Breast epithelium (tissue), 4 donors: Measurements from ENCODE around the gene ARFGAP1. TPM values are rescaled to one million over a fixed set of nuclear protein-coding genes. Genes with fewer than 3 reads are reported as not detected.

ENCODE experiments used
- DNase-seq, 2 donors: peaks; one replicate each; pipeline ENCODE4 v3.0.0-alpha.2; 2019; ENCODE audit warnings: low spot score in 2 of 2
- H3K27ac ChIP-seq, 2 donors: fragments of 200-600 bp; sonication (generic) in 1 of 2; one replicate each; pipeline ENCODE4 v1.5.1; 2016 to 2019; ENCODE audit warnings: mild to moderate bottlenecking in 1 of 2
- H3K27me3 ChIP-seq, 2 donors: fragments of 200-600 bp; sonication (generic) in 1 of 2; one replicate each; pipeline versions ENCODE4 v1.5.1 to v1.6.0; 2017 to 2019; ENCODE audit warnings: control low read depth in 1 of 2, mild to moderate bottlenecking in 1 of 2
- H3K36me3 ChIP-seq: fragments of 200-600 bp; one replicate; pipeline ENCODE4 v1.5.1; 2019
- H3K4me1 ChIP-seq, 2 donors: fragments of 200-600 bp; sonication (generic); one replicate each; pipeline ENCODE4 v1.5.1; 2016 to 2019; ENCODE audit warnings: control low read depth in 1 of 2
- H3K4me3 ChIP-seq, 3 donors: fragments of 200-600 bp; sonication (generic); 1 replicate in 2 of 3; 2 replicates in 1 of 3; pipeline ENCODE4 v1.5.1; 2016 to 2019; ENCODE audit warnings: mild to moderate bottlenecking in 3 of 3, moderate library complexity in 2 of 3
- H3K9me3 ChIP-seq, 2 donors: fragments of 200-600 bp; sonication (generic) in 1 of 2; one replicate each; pipeline ENCODE4 v1.5.1; 2016 to 2019; ENCODE audit warnings: control low read depth in 1 of 2
- CTCF ChIP-seq, 3 donors: fragments of 450-650 bp; IDR thresholded peaks; one replicate each; pipeline ENCODE4 v1.5.1; 2016 to 2017; ENCODE audit warnings: antibody characterized with exemption in 3 of 3, mild to moderate bottlenecking in 3 of 3, moderate library complexity in 3 of 3
- POLR2A ChIP-seq: fragments of 450-650 bp; IDR thresholded peaks from one replicate; pipeline ENCODE4 v1.6.1; 2016; ENCODE audit warnings: antibody characterized with exemption, mild to moderate bottlenecking, moderate library complexity
- POLR2AphosphoS5 ChIP-seq, 3 donors: sonication (generic); formaldehyde crosslinking; IDR thresholded peaks; one replicate each; pipeline ENCODE4 v1.6.1; 2017; ENCODE audit warnings: antibody characterized with exemption in 3 of 3
- intact Hi-C: fragments of 100-400 bp; cut with DNase I; formaldehyde crosslinking; loops from one replicate; pipeline ENCODE4 v1.15.1; 2023; ENCODE audit warnings: low total_unique reads
- total RNA-seq, 3 donors: library from RNA; depleted of rRNA; stranded (reverse); fragments of >200 nt; gene quantifications; one replicate each; pipeline ENCODE4 v1.1.0, GENCODE V29; 2016

Gene ARFGAP1
- total RNA-seq, 3 donors from 2014 or later: 24.3 to 44.6 (median 38.2) TPM

- no peak overlapping the region for H3K4me3 ChIP-seq
- H3K27me3 ChIP-seq: no peaks in the 10 kb centered on the region
- H3K9me3 ChIP-seq: no peaks in the 10 kb centered on the region
- intact Hi-C loops: no loop called here
- H3K4me1 ChIP-seq: no peaks in the 10 kb centered on the region
- H3K36me3 ChIP-seq: no peaks in the 10 kb centered on the region
- no peak for DNase-seq
- TF ChIP-seq CTCF (IDR thresholded peaks at IDR 0.05): no peak
- no peak for TF ChIP-seq POLR2A
- TF ChIP-seq POLR2AphosphoS5 (IDR thresholded peaks at IDR 0.05): no peak
- H3K27ac ChIP-seq: peak overlapping the region in 1 of 2 donors; percentile 12
These were observed 11.4 kb downstream of the ARFGAP1 start for GRCh38 chr20:63284083-63284440.

GRCh38 chr20:63284544-63284949, 11.9 kb downstream of the ARFGAP1 start:
- no peak for TF ChIP-seq CTCF (IDR thresholded peaks at IDR 0.05)
- TF ChIP-seq POLR2A: no peak
- TF ChIP-seq POLR2AphosphoS5 (IDR thresholded peaks at IDR 0.05): no peak
- no peaks in the 10 kb centered on the region for H3K27me3 ChIP-seq
- H3K4me1 ChIP-seq: no peaks in the 10 kb centered on the region
- H3K36me3 ChIP-seq: no peaks in the 10 kb centered on the region
- H3K27ac ChIP-seq: peak overlapping the region in 1 of 2 donors; percentile 43
- no peak for DNase-seq
- intact Hi-C loops: no loop called here
- no peaks in the 10 kb centered on the region for H3K9me3 ChIP-seq
- no peak overlapping the region for H3K4me3 ChIP-seq

GRCh38 chr20:63284981-63285524, 12.4 kb downstream of the ARFGAP1 start:
- TF ChIP-seq POLR2AphosphoS5 (IDR thresholded peaks at IDR 0.05): no peak
- Histone ChIP-seq H3K27ac (peak overlapping the region in 1 of 2 donors; percentile 43), H3K4me3 (no peak overlapping the region), H3K4me1 (no peaks in the 10 kb centered on the region), H3K27me3 (no peaks in the 10 kb centered on the region), H3K36me3 (no peaks in the 10 kb centered on the region), H3K9me3 (no peaks in the 10 kb centered on the region)
- intact Hi-C loops: no loop called here
- DNase-seq: no peak

GRCh38 chr20:63285636-63286615, 13.3 kb downstream of the ARFGAP1 start:
- Histone ChIP-seq H3K4me1 (no peaks in the 10 kb centered on the region), H3K36me3 (no peaks in the 10 kb centered on the region), H3K9me3 (no peaks in the 10 kb centered on the region), H3K27ac (peak overlapping the region in 1 of 2 donors; percentile 43), H3K27me3 (no peaks in the 10 kb centered on the region), H3K4me3 (no peak overlapping the region)
- TF ChIP-seq POLR2A (no peak), POLR2AphosphoS5 (IDR thresholded peaks at IDR 0.05) (no peak), CTCF (IDR thresholded peaks at IDR 0.05) (no peak)
- intact Hi-C loops: no loop called here
- DNase-seq: no peak

- Histone ChIP-seq H3K4me3 (no peak overlapping the region), H3K27me3 (no peaks in the 10 kb centered on the region), H3K27ac (no peak overlapping the region), H3K9me3 (no peaks in the 10 kb centered on the region), H3K4me1 (no peaks in the 10 kb centered on the region), H3K36me3 (no peaks in the 10 kb centered on the region)
- intact Hi-C loops: no loop called here
- no peak for TF ChIP-seq POLR2AphosphoS5 (IDR thresholded peaks at IDR 0.05)
- no peak for TF ChIP-seq CTCF (IDR thresholded peaks at IDR 0.05)
- TF ChIP-seq POLR2A: no peak
- DNase-seq: no peak
These were observed 14.4 kb downstream of the ARFGAP1 start for GRCh38 chr20:63286781-63287696.
